ENCODE data around the gene SNRNP200.

Gene SNRNP200

GRCh38 chr2:96248624-96249023 lies 56.7 kb downstream of the SNRNP200 start:
- DNase-seq: no peak

GRCh38 chr2:96247896-96248295 lies 57.5 kb downstream of the SNRNP200 start:
- no peak for DNase-seq

GRCh38 chr2:96247009-96247408 lies 58.3 kb downstream of the SNRNP200 start:
- DNase-seq: no peak

- DNase-seq: peak; percentile 37
Measured at GRCh38 chr2:96245609-96246390, 59.5 kb downstream of the SNRNP200 start.

GRCh38 chr2:96243843-96244242 lies 61.5 kb downstream of the SNRNP200 start:
- no peak for DNase-seq

- DNase-seq: peak; percentile 91
Measured at GRCh38 chr2:96241900-96242611, 63.3 kb downstream of the SNRNP200 start.

GRCh38 chr2:96241227-96241626 lies 64.1 kb downstream of the SNRNP200 start:
- no peak for DNase-seq

GRCh38 chr2:96240341-96241038 lies 64.9 kb downstream of the SNRNP200 start:
- DNase-seq: no peak

GRCh38 chr2:96239745-96240264 lies 65.5 kb downstream of the SNRNP200 start:
- no peak for DNase-seq

- DNase-seq: no peak
Measured at GRCh38 chr2:96239091-96239490, 66.3 kb downstream of the SNRNP200 start.

- no peak for DNase-seq
Measured at GRCh38 chr2:96238266-96238665, 67.1 kb downstream of the SNRNP200 start.

GRCh38 chr2:96236882-96237281 lies 68.5 kb downstream of the SNRNP200 start:
- DNase-seq: no peak

GRCh38 chr2:96233880-96234316 lies 71.4 kb downstream of the SNRNP200 start:
- no peak for DNase-seq

- no peak for DNase-seq
Measured at GRCh38 chr2:96233436-96233835, 71.9 kb downstream of the SNRNP200 start.

- DNase-seq: no peak
Measured at GRCh38 chr2:96231316-96231715, 74.0 kb downstream of the SNRNP200 start.

GRCh38 chr2:96225016-96225533 lies 80.3 kb downstream of the SNRNP200 start:
- DNase-seq: no peak
